Ammon's horn (tissue), 1 donor: ENCODE data around the gene VAMP3.
"Not testable (repeated sequence)": the region's sequence is repeated elsewhere in the genome, so short reads cannot be mapped to it uniquely, and the experiment has no call there.

Source experiments
- DNase-seq: peaks from one replicate; pipeline ENCODE4 v3.0.0-alpha.2; 2016; ENCODE audit warnings: low spot score

VAMP3 gene

DNA sequence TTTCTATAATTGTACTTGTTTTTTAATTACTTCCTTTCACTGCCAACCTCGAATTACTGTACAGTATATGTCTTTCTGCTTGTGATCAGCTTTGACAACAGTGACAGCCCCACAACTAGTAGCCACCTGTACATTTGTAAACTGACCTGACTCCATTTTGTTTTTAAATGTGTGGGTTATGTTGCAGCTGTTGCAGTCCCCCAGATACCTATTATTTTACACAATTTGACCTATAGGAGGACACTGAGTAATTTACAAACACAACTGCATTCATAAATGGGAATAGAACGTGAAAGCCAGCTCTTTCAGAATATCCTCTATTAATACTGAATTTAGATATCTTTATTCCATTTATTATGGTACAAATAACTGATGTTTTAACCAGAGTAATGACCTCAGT lies 2.5 kb upstream of the VAMP3 start:
- no peak for DNase-seq

DNA sequence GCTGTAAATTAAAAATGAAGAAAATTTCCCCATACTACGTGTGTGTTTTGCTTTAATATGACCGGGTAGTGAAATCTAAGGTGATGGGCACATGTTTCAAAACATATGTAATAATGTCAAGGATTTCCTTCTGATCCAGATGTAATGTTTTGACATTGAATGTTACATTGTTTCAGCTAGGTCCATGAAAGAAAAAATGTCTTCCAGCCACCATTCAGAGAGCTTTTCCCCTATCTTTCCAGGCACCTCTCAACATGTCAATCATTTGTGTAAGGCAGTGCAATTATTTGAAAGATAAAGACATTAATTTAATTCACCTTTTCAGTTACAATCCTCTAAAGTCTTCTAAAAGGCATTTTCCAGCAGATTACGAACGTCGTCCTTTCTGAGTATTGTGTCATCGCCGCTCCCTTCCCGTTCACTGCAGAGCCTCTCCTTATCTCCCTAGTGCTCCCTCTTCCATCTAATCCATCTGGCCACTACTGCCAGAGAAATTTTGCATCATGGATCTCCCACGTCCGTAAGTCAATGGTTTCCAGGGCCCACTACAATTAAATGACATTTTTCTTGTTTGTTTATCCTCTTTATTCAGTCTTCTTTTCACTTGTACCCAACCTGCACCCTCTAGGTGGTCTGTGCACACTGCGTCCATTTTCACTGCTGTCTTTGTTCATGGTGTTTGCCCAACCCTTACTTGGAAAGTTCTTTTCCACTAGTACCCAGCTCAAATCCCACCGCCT lies 1.3 kb upstream of the VAMP3 start:
- no peak for DNase-seq

DNA sequence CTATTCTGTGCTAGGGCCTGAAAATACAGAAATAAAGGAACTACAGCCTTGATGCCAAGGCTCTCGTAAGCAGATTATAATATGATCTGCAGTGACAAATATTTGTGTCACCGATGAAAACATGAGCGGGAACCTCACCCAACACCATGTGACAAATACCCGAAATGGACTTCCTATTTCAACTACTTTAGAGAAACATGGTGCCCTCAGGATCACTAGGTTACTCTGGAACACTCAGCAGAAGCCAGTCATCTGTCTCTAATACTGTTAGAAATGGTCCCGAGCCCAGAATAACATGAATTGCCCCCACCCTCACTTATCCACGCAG lies 463 bp upstream of the VAMP3 start:
- DNase-seq = no peak

DNA sequence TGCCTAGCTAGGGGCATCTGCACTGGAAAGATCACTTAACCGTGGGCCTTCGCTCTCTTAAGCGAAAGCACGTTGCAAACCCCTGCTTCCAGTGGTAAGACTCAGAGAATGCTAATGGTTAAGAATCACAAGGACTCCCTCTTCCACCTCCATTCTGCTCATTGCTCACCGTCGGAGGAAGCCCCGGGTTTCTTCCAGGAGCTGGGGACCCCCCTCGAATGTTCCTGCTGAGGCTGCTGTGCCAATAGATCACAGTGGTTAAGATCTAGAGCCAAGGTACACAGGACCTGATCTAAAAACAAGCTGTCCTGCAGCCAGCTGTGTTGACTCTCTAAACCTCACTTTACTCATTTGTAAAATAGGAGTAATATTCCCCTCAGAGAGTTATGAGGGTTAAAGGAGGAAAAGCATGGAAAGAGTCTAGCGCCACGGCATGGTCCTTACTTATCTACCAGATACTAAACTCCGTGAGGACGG lies 765 bp downstream of the VAMP3 start:
- DNase-seq = no peak

DNA sequence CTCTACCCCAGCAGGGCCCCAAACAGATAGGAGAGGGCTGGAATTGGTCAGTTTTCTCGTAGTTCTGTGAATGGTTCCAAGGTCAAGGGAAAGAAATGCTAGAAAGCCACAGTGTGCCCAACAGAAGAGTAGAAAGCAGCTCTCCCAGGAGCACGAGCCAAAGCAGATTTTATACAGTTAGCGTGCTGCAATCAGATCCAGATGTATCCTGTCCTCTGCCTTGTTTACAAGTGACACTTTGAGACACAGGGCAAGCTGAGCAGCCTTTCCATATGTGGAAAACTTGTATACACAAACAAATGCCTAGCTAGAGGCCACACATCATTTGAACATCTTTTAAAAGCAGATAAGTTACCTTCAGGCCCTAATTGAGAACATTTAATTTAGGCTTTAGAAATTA lies 6.5 kb downstream of the VAMP3 start:
- no peak for DNase-seq

DNA sequence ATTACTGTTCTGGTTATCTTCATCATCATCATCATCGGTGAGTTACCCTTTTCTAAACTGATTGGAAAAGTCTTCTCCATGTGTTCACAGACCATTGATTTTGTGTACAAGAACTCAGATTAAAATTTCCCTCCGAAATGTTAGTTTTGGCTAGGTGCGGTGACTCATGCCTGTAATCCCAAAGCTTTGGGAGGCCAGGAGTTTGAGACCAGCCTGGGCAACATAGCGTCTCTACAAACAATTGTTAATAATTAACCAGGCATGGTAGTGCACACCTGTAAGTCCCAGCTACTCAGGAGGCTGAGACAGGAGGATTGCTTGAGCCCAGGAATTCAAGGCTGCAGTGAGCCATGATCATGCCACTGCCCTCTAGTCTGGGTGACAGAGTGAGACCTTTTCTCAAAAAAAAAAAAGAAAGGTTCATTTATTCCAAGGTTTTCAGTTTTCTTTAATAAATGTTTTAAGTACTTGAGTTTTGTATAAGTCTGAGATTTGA lies 7.1 kb downstream of the VAMP3 start:
- no peak for DNase-seq

DNA sequence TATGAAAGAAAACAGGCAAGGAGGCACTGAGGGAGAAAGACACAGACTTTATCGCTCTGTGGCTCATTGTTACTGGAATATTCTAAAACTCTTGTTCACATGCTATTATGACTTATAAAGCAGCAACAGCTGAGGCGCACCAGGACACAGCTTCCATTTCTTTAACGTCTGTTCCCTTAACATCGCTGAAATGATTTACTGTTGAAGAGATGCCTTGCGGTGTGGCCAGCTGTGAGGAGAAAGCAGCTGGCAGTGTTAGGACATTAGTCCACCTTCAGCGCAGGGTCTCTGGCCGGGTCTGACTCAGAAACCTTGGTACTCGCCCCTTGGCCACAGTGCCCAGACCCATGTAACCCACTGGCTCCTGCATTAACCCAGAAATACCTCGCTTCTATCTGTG lies 9.9 kb downstream of the VAMP3 start:
- DNase-seq = no peak

DNA sequence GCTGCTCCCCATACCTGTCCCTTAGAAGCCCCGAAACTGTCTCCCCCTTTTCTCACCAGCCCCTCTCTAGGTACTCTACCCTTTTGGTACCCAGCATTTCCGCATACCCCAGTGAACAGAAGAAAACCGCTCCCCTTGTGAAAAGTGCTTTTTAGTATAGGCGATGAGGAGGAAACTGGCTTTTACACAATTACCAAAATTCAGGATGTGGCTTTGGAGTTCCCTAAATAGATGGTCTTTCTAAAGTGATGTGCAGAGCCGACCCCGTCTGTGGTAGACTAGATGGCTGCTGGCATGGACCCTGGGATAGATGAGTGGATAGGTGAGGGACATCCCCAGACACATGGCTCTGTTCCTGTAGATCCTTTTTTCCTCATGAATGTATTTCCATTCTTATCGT lies 10.4 kb downstream of the VAMP3 start:
- DNase-seq = no peak

DNA sequence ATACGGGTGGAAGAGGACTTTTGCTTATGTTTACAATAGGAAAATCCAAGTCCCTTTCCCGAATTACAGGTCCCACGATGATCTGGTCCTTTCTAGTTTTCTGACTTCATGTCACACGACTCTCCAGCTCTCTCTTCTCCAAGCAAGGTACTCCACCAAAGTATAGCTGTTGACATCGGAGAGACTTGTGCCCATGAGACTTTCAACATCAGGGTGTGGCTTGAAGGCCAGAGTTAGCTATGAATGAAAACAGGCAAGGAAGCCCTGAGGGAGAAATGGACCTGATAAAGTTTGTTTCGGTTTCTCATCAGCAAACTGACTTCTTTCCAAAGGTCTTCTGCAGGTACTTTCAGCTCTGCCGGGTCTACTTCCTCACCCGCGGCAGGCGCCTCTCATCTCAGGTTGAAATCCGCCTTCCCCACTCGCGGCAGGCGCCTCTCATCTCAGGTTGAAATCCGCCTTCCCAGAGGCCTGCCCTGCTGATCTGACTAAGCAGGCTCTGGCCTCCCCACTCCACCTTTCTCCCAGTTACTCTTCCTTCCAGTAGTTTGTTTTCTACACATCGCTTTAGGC lies 10.9 kb downstream of the VAMP3 start:
- no peak for DNase-seq

DNA sequence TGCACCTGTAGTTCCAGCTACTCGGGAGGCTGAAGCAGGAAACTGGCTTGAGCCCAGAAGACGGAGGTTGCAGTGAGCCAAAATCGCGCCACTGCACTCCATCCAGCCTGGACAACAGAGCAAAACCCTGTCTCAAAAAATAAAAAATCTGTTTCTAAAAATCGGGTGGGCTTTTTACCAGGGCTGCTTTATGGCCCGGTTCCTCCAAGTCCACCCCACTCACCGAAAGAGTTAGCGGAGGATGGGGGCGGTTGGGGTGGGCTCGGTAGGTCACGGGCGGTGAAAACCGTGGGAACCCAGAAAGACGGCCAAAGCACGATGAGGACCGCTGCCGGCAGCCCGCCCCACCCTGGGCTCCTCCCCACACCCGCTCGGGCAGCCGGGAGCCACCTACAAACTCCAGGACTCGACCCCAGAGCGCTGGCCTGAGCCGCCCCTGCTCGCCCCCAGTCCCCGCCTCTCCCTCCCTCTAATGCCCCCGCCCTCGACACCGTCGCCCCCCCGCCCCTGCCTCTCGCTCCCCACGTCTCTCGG lies 12.1 kb downstream of the VAMP3 start:
- DNase-seq = peak; percentile 72

DNA sequence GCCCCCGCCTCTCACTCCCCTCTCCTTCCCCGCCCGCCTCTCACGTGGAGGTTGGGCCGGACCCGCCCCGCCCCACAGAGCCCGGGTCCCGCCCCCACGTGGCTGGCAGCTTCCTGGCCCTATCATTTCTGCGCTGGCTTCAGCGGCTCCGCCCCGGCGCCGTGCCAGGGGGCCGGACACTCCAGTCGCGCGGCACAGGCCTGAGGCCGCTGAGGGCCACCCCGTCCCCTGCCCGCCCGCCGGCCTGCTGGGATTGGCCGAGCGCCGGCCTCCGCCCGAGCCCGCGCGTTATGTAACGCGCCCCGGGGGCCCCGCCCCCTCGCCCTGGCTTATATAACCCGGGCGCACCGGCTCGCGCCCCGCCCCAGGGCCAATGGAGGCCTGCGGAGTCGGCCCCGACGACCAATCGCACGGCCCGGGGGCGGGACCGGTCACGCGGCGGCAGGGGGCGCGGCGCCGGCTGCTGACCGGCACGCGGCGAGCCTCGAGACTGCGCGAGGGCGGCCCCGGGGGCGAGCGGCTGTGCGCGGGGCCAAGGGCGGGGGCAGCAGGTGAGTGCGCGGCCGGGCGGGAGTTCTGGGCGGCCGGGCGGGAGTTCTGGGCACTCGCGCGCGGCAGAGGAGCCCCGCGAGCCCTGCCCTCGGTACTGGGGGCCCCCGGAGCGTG lies 12.9 kb downstream of the VAMP3 start, which contains the start of gene PER3:
Gene PER3, plus strand, starts transcription at position 466 of the 666 bp plus-strand sequence. CDS start 587 bp downstream, outside the sequence.
- DNase-seq = peak; percentile 98

DNA sequence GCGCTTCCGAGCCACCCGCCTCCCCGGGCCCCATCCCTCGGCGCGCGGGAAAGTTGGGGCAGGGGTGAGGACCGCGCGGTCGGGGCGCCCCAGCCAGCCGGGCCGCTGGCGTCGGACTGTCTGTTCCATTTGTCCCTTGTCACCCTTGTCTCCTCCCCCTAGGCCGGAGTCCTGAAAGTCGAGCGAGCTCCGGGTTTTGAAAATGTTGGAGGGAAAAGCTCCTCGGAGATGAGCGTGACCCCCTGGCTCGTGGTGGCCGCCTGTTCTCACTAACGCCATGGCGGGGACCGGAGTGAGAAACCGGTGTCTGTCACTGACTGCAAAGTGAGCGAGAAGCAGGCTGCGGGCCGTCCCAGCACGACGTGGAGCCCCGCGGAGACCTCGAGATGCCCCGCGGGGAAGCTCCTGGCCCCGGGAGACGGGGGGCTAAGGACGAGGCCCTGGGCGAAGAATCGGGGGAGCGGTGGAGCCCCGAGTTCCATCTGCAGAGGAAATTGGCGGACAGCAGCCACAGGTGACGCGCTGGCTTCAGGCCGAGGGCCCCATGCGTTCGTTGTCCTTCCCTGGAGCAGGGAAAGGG lies 13.5 kb downstream of the VAMP3 start:
- DNase-seq = no peak

DNA sequence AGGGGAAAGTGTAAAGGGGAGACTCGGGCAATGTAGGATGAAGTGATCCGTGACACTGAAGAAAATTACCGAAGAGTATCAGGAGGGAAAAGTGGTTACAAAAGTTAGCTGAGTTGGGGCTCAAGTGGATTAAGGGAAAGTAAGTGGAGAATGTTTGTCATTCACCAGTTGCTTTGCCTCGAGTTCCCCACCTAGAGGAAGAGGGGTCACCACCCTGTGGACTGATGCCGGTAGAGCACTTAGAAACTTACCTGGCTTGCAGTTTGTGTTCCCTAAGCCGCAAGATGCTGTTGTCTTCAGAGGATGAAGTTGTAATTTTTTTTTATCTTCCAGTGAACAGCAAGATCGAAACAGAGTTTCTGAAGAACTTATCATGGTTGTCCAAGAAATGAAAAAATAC lies 14.0 kb downstream of the VAMP3 start:
- no peak for DNase-seq

DNA sequence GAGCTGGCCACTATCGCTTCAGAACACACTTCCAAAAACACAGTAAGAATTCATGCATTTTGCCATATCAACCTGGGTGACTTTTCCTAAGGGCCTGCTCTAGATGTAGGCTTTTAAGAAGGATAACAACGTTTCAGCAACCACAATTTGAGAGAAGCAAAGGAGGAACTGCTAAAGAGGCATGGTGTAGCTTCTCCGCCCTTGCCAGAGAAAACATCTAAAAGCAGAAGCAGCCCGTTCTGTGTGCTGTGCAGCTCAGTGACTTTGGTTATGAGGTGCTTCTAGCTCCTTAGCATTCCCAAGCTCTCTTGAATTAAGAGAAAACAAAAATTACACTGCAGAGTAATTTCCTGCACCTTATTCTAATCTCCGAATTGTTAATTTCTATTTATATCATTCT lies 15.7 kb downstream of the VAMP3 start:
- DNase-seq = no peak

DNA sequence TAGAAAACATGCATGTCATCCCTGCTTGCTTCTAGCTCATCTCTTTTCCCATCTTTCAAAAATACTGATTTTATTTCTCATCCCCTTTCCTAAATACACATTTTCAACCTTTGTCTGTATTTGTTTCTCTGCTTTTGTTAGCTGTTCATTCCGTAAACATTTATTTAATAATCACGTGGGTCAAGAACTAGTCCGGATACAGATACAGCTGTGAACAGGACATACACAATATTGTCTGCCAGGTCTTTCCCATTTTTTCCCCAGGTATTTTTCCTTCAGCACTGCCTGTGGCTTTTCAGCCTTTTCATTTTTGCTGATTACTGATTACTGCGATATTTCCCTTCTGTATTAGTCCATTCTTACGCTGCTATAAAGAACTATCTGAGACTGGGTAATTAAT lies 18.7 kb downstream of the VAMP3 start:
- no peak for DNase-seq

DNA sequence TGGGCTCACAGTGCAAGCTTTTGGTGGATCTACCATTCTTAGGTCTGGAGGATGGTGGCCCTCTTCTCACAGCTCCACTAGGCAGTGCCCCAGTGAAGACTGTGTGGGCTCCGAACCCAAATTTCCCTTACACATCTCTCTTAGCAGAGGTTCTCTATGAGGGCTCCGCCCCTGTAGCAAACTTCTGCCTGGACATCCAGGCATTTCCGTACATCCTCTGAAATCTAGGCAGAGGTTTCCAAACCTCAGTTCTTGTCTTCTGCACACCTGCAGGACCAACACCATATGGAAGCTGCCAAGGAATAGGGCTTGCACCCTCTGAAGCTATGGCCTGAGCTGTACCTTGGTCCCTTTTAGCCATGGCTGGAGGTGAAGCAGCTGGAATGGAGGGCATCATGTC lies 19.9 kb downstream of the VAMP3 start:
- not testable (repeated sequence) for DNase-seq

DNA sequence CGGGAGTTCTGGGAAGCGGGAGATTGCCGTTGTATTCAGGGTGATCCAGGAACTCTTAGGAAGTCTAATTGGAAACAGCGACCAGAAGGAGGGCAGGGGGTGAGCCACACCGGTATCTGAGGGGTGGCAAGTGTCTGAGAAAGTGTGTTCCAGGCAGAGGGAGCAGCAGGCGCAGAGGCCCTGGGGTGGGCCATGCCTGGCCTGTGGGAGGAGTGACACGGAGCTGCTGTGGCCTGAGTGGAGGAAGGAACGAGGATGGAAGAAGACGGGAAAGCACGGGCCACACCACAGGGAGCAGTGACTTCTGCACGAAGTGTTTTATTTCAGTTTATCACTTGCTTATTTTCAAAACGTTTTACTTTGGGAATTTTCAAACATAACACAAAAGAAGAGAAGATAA lies 24.3 kb downstream of the VAMP3 start:
- DNase-seq = no peak

DNA sequence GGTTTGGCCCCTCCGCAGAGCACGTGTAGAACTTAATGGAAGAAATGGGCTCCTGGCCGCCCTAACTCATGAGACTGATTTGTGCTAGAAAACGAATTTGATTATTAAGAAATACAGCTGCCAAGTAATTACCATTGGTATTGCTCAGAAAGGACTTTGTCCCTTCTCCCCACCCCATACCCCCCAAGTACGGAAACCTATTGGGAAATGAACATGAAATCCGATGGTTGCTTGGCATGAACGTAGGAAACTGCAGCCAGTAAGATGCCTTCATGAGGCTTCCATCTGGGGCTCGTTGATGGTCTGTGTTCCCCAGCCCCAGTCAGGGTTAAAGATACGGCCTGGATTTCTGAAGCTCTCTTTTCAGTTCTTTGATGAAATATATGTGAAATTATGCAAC lies 34.4 kb downstream of the VAMP3 start:
- no peak for DNase-seq

DNA sequence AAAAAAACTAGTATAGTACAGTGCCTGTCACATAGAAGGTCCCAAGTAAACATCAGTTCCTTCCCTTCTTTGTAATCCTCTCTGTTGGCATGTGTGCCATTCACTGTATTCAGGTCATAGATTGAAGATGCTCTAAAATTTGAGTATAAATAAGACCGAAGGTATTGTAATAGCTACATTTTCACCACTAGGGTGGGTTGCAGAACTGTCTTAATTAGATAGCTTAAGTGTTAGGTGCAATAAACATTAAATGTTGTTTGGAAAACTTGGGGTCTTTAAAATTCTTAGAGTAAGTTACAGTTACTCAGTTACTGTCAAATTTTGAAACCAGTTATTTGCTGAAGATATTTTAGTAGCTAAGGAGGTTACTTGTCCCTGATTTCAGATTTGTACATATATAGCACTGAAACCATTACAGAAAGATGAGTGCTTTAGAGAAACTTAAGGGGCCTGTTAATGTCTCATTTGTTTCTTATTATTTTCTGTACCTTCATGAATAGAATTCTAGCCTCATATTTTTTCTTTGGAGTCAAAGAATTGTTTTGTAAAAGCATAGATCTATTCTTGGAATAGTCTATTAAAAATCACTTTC lies 37.3 kb downstream of the VAMP3 start:
- DNase-seq = peak; percentile 29

DNA sequence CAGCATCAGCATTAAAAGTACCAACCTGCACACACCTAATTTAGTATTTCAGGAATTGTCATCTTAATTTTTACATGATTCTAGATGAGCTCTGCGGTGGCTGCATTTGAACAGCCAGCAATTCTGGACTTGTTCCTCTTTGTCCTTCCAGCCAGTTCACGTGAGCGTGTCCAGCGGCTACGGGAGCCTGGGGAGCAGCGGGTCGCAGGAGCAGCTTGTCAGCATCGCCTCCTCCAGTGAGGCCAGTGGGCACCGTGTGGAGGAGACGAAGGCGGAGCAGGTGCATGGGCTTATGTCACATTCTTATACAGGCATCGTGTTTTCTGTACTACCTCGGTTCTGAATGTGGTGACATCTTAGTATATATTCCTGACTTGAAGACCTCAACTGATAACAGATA lies 38.6 kb downstream of the VAMP3 start:
- DNase-seq = no peak

DNA sequence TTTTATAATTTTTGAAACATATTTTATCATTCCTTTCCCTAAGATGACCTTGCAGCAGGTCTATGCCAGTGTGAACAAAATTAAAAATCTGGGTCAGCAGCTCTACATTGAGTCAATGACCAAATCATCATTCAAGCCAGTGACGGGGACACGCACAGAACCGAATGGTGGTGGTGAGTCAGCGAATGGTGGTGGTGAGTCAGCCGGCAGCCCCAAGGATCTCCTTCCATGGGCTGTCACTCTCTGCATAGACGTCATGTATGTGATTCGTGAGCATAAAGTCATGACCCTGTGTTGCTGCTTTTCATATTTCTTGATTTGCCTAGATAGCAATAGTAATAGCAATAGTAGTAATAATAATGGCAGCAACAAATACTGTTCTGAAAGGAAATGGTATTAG lies 39.3 kb downstream of the VAMP3 start:
- DNase-seq = no peak

DNA sequence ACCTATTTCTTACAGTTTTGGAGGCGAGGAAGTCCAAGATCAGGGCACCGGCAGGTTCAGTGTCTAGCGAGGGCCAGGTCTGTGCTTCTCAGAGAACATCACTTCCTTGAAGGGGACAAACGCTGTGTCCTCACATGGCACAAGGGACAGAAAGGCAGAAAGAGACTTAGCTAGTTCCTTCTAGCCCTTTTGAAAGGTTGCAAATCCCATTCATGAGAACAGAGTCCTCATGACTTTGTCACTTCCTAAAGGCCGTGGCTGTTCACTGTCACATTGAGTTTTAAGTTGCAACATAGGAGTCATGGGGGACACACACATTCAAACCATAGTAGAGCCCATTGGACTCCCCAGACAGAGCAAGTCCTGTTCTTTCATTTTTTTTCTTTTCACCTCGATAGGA lies 40.4 kb downstream of the VAMP3 start:
- no peak for DNase-seq
